Cardiac septum (tissue), 1 donor: ENCODE results near the gene KDM7A. TPM values are rescaled to one million over a fixed set of nuclear protein-coding genes. Genes with fewer than 3 reads are reported as not detected.

Experiments used
- DNase-seq: peaks from one replicate; pipeline ENCODE4 v3.0.0-alpha.2; 2020; ENCODE audit warnings: low spot score
- intact Hi-C: fragments of 100-400 bp; cut with DNase I; formaldehyde crosslinking; loops from one replicate; pipeline ENCODE4 v1.14.0; 2022
- total RNA-seq: library from RNA; stranded (reverse); fragmentation: NEBNext Ultra II Directional; extraction: Animal tissue kit (Norgen Biotek cat#: 25700); gene quantifications from one replicate; pipeline ENCODE4 v1.2.1, GENCODE V29; 2021
- donor health status: DM: no; HTN: no; CAD: no.

The KDM7A gene
- total RNA-seq, 1 donor from 2014 or later = 11.8 TPM

- no peak for DNase-seq
- intact Hi-C loops = no loop called here
These were observed 135.0 kb downstream of the KDM7A start for GRCh38 chr7:140041659-140042385.

GRCh38 chr7:140039896-140040295 lies 136.9 kb downstream of the KDM7A start:
- intact Hi-C loops = no loop called here
- DNase-seq = no peak

- intact Hi-C loops = no loop called here
- no peak for DNase-seq
These were observed 137.7 kb downstream of the KDM7A start for GRCh38 chr7:140039066-140039465.

- intact Hi-C loops = no loop called here
- no peak for DNase-seq
These were observed 140.4 kb downstream of the KDM7A start for GRCh38 chr7:140036224-140036962.

- no peak for DNase-seq
- intact Hi-C loops = no loop called here
These were observed 141.2 kb downstream of the KDM7A start for GRCh38 chr7:140035400-140036223.

Other genes starting within 250 kb of the KDM7A start
- gene PARP12, start 114.0 kb downstream of the KDM7A start, total RNA-seq = 12.5 TPM
- 13.2 TPM for gene SLC37A3, start 221.5 kb upstream of the KDM7A start, total RNA-seq
- not detected for gene RAB19, start 227.1 kb upstream of the KDM7A start, total RNA-seq